Activated CD8-positive, alpha-beta memory T cell treated with anti-CD3 and anti-CD28 coated beads, Interleukin-2, amount 50 U/mL, for 24 hours (primary cell): ENCODE results near the gene GSTK1.
A peak's percentile ranks its signal among the peaks of the same experiment; 100 is the strongest.
"Not testable (repeated sequence)": the region's sequence is repeated elsewhere in the genome, so short reads cannot be mapped to it uniquely, and the experiment has no call there.

Experiments
- DNase-seq: peaks from one replicate; pipeline ENCODE4 v3.0.0-alpha.2; 2020; ENCODE audit errors: extremely low read depth

Gene GSTK1

DNA sequence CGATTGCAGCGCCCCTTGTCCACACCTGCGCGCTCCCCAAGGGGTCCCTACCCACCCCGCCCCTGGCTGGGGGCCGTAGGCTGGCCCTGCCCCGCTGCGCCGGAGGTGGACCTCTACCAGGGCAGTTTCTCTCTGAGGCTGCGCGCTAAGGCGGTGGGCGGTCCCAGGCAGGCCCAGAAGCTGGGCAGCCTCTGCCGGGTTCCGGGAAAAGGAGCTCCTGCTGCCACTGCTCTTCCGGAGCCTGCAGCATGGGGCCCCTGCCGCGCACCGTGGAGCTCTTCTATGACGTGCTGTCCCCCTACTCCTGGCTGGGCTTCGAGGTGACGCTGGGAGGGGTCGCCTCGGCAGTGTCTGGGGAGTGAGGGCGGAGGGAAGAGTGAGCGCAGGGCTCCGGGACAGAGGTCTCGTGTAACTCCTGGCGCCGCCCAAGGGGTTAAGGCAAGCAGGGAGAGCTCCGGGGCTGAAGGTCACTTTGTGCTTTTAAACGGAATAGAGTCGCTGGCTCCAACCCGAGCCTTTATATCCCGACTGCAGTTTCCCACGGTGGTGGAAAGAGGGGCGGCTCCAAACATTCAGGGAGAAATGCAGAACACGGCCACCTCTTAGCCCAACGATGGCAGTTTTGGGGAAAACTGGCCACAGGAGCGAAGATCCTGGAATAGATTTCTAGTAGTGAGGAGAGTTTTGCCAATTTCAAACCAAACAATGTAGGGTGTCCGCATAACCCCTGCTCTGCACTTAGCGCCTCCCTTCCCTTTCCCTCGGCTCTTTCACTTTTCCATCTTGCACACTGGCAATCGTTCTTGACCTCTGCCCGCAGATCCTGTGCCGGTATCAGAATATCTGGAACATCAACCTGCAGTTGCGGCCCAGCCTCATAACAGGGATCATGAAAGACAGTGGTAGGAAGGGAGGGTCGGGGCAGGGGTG, at the start of gene GSTK1:
TSS of gene GSTK1 (plus strand) at position 176 of the 930 bp plus-strand sequence. CDS start at position 249, 73 bp downstream.
- DNase-seq: peak; percentile 69

DNA sequence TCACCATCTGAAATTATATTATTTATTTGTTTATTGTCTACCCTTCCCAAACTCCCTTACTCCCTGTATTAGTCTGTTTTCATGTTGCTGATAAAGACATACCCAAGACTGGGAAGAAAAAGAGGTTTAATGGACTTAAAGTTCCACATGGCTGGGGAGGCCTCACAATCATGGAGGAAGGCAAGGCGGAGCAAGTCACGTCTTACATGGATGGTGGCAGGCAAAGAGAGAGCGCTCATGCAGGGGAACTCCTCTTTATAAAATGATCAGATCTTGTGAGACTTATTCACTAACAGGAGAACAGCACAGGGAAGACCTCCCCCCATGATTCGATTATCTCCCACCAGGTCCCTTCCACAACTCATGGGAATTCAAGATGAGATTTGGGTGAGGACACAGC, 49.8 kb upstream of the GSTK1 start:
- not testable (repeated sequence) for DNase-seq

DNA sequence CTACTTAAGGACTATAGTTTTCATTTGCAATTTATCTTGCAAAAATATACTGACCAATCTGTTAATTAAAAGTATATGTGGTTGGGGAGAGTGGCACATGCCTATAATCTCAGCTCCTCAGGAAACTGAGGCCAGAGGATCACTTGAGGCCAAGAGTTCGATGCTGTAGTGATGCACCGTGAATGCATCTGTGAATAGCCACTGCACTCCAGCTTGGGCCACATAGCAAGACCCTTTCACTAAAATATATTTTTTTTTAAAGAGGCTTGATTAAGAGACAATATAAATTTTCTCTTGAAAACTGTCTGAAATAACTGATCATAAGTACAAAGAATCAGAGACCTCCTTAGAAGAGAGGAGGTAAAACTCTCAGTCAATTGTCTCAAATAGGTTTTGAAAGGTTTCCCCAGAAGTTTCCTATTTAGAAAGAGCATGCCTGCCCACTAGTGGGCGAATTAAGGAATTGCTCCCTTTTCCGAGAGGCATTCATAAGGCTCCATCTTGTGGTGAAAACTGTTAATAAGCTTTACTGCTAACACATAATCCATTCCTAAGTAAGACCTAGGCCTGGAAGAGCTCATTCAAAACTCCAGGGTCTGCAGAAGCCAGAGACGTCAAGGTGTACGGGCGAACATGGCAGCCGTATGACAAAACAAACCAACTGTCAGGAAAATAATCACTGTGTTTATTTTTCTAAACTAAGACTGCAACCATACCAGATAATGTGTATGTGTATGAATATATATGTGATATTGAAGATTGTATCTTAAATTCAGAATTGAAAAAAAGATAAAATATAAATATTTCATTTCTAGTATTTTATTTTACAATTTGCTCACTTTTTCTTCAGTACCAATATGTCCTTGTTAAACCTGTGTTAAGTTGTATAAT, 48.2 kb upstream of the GSTK1 start:
- DNase-seq: no peak

DNA sequence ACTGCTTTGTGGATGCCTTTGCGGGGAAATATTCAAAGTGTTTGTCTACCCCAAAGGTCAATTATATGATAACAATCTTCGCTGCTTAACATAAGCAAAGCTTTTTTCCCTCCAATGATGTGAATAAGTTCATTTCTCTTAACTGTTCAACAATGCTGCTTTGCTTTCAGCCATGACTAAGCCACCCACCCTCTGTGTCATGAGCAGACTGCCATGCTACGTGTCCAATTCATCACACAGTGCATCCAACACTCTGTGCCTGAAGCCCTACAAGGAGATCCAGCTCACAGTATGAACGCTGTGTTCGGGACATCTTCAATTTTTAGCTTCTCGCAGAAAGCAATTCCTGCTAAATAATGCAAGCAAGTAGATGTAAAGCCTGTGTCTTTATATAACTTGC, 47.1 kb upstream of the GSTK1 start:
- no peak for DNase-seq

DNA sequence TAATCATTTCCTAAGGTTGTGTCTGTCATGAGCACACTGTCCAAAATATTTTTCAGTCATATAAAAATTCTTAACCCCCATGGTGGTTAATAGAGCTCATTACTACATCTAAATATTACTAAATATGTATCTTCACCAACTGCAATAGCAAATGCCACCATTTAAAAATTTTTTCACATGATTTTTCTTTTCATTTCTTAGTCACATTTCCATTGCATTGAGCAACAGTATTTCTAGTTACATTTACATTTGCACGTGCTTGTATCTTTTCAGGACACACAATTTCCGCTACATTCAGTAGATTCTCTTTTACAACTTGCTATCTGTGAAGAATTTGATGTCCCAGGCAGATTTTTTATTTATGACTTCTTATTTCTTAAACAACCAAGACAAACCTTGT, 46.6 kb upstream of the GSTK1 start:
- no peak for DNase-seq

DNA sequence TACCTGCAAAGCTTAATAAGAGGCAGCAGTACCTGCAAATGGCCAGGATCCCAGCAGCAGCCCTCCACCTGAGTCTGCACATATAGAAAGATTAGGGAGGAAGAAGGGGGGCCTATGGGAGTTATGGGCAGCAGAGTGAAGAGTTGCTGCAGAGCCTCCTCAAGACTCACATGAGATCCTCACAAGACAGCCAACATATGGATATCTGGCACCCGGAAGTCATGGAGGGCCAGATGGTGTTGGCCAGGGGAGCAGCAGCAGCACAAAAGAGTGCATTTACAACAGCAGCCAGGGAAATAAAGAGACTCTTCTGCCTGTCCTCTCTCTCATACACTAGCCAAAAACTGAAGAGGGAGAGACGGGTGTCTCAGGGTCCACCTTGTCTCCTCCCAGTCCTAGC, 45.4 kb upstream of the GSTK1 start:
- DNase-seq: no peak

DNA sequence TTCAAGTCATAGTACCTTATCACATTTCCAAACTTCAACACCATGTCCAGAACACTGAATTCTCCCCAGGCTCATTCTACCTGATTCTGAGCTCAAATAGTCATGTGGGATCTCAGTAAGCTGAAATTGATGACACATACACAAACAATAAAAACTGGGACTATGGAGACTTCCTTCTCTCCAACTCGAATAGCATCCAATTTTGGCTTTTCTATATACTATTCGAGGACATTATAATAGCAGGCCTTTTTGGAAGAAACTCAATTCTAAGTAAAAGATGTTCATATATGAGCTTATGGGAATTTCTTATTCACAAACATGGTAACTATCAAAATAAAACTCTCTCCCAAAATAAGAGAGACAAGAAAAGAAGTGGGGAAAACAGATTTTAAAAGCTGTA, 42.0 kb upstream of the GSTK1 start:
- no peak for DNase-seq

DNA sequence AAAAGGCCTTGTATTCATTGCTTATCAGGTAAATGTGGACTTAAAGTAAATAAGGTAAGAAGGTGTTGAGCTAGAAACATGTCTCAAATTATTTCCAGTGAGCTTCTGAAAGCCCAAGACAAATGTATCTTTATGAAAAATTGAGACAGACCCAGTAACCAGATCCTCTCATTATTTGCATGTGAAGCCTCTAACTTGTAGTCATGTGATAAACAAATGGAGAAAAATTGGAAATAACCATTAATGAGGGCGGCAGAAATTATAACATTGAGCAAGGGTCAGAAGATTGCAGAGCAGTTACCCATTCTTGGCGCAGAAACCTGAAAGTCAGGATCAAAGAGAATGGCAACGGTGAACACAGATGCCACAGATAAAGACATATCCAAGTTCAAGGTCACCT, 41.5 kb upstream of the GSTK1 start, which contains the start of gene TAS2R40:
TSS of gene TAS2R40 (plus strand) at position 301 of the 400 bp plus-strand sequence. CDS start at position 343, 42 bp downstream.
- no peak for DNase-seq

DNA sequence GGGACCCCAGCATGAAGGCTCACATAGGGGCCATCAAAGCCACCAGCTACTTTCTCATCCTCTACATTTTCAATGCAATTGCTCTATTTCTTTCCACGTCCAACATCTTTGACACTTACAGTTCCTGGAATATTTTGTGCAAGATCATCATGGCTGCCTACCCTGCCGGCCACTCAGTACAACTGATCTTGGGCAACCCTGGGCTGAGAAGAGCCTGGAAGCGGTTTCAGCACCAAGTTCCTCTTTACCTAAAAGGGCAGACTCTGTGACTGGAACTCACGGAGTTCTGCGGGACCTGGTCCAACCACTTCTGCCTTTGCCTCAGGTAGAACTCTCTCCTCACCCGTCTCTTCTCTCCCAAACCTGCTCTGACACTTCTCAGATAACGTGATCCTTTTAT, 40.5 kb upstream of the GSTK1 start:
- DNase-seq: no peak

DNA sequence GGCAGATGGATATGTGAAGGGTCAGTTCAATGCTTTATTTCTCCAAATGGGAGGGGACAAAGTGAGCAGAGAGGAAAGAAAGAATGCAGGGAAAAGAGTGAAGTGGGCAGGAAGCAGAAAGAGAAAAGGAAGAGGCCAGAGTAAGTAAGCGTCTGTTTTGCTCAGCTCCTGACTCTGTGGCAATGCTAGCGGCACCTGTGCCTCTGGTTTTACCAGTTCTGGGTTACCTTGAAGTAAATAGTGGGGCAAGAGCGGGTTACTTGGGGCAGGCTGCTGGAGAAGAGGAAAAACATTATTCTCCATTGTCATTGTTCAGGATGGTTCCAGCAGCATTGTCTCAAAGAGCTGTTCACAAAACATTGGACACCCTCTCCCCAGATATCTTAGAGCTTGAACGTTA, 39.5 kb upstream of the GSTK1 start:
- DNase-seq: no peak

DNA sequence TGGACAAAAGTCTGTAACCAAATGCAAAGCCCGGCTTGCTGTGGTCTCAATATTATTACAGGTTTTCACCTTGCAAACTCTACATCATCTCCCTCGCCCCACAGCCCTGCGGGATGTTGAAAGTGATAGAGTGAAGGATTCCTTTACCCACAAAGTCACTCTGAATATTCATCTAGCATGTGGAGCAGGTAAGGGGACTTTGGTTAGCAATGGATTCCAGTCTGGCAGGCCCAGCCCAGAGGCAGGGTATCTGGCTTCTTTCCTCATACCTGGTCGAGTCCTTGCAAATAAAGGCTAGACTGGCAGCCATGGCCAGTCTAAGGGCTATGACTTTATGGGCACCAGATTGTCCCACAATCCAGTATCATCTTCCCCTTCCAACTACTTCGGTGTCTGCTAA, 38.2 kb upstream of the GSTK1 start:
- DNase-seq: no peak

DNA sequence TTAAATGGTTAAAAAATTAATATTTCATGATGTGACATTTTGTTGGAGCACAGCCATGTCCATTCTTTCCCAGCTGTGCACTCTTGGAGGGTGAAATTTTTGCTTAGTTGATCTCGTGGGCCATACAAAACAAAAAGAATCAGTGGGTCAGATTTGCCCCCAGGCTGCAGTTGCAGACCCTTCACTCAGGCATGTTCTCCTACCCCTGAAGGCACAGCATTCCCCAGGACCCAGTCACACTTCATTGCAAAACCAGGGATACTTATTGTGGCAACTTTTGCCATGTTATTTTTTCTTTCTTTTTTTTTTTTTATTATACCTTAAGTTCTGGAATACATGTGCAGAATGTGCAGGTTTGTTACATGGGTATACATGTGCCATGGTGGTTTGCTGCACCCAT, 35.4 kb upstream of the GSTK1 start:
- DNase-seq: no peak

DNA sequence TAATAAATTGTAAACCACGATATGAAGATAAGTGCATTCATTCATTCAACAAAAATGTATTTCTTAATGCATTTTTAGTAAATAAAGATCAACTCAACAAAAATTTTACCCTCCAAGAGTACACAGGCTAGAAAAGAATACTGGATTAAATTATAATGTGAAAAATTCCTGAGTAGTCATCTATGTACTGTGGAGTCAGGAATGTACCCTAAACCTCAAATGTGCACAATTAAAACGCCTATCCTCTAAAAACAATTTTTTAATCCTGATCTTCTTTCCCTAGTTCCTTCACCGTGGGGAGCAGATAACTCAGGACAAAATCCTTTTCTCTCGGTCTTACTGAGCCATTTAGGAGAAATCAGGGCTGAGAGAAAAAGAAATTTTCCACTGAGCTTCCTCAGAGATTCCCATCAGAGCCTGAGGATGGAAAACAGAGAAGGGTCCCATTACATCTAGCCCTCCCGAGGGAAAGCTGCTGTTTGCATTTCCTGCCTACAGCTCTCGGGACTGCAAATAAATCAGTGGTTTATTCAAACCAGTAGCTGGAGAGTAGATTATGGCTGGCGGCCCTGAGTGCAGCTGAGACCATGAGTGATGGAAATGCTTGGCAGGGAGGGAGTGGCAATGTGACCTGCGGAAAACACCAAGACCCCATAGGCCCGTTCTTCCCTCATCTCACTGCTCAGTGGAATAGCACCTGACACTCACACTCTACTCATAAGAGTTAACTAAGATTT, 34.0 kb upstream of the GSTK1 start:
- DNase-seq: no peak

DNA sequence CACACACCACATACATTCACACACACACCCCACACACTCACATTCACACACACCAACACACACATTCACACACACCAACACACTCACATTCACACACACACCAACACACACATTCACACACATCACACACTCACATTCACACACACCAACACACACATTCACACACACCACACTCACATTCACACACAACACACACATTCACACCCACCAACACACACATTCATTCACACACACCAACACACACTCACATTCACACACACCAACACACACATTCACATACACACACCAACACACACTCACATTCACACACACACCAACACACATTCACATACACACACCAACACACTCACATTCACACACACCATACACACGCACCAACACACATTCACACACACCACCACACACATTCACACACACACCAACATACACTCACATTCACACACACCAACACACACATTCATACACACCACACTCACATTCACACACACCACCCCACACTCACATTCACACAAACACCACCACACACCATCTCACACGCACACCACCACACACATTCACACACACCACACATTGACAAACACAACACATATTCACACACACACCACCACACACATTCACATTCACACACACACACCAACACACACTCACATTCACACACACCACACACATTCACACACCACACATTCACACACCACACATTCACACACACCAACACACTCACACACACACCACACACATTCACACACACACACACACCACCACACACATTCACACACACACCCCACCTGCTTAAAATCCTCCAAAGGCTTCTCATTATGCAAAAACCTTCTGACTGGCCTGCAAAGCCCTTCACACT, 32.4 kb upstream of the GSTK1 start:
- no peak for DNase-seq

DNA sequence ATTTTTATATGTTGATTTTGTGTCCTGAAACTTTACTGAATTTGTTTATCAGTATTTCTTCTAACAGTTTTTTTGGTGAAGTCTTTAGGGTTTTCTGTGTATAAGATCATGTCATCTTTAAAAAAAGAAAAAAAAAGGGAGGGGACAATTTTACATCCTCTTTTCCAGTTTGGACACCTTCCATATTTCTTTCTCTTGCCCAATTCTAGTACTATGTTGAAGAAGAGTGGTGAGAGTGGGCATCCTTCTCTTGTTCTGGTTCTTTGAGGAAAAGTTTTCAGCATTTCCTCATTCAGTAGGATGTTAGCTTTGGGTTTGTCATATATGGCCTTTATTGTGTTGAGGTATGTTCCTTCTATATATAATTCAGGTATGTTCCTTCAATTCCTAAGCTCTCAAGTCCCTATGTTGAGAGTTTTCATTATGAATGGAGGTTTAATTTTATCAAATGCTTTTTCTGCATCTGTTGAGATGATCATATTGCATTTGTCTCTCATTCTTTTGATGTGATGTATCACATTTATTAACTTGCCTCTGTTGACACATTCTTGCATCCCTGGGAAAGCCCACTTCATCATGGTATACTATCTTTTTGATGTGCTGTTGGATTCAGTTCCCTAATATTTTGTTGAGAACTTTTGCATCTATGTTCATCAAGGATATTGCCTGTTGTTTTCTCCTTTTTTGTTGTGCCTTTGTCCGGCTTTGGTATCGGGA, 29.3 kb upstream of the GSTK1 start:
- DNase-seq: no peak

DNA sequence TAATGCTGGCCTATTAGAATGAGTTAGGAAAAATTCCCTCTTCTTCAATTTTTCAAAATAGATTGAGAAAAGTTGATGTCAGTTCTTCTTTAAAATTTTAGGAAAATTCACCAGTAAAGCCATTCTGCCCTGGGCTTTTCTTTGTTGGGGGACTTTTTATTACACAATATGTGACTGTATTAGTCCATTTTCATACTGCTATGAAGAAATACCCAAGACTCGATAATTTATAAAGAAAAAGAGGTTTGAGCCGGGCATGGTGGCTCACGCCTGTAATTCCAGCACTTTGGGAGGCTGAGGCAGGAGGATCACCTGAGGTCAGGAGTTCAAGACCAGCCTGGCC, 28.7 kb upstream of the GSTK1 start:
- DNase-seq: no peak

DNA sequence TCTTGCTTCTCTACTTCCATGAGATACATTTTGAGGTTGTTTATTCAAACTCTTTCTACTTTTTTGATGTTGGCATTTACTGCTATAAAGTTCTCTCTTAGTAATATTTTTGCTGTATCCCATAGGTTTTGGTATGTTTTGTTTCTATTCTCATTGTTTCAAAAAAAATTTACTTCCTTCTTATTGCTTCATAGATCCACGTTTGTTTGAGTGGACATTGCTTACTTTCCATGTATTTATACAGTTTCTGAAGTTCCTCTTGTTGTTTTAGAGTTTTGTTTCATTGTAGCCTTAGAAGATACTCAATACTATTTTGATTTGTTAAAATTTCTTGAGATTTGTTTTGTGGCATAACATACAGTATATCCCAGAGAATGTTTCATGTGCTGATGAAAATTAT, 27.7 kb upstream of the GSTK1 start:
- no peak for DNase-seq

DNA sequence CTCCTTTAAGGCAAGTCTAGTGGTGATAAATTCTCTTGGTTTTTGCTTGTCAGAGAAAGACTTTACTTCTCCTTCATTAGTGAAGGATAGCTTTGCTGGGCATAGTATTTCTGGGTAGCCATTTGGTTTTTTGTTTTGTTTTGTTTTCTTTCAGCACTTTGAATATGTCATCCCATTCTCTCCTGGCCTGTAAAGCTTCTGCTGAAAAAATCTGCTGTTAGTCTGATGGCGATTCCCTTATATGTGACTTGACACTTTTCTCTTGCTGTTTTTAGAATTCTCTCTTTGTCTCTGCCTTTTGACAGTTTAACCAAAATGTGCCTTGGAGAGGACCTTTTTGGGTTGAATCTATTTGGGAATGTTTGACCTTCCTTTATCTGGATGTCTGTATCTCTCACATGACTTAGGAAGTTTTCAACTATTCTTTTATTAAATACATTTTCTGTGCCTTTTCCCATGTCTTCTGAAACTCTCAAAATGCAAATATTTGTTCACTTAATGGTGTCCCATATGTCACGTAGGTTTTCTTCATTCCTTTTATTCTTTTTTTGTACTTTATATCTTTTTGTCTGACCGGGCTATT, 26.7 kb upstream of the GSTK1 start:
- DNase-seq: no peak

DNA sequence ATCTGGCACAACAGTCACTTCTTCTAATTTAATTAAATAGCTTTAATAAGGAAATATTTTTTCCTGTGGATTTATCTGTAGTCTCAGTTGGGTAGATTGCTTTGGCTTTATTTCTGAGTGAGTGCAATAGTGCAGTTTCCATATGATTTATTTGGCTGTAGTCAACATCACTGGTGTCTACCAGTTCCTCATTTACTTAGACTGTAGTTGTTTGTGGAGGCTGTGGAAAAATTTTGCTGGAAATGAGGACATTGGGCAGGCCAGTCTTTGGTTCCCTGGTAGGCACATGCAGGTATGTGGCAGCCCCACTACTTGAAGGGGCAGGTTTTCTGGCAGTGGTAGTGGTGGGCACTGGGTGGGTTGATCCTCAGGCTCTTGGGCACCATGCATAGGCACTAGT, 25.9 kb upstream of the GSTK1 start:
- DNase-seq: no peak
